Astrocyte (in vitro differentiated cells and primary cell): Measurements from ENCODE around the gene VRK1. TPM values are rescaled to one million over a fixed set of nuclear protein-coding genes. Genes with fewer than 3 reads are reported as not detected.

Experiments
- DNase-seq: peaks from one replicate; pipeline ENCODE4 v3.0.0-alpha.2; 2010; ENCODE audit warnings: low read depth
- FAIRE-seq: peaks from 2 replicates; lab custom pipeline; 2011; peaks lifted over from hg19 to GRCh38; lab: Jason Lieb, UNC
- H2AFZ ChIP-seq: 2 replicates; pipeline ENCODE4 v1.6.0; 2012; ENCODE audit warnings: low read depth, low read length, inconsistent platforms
- H3K27ac ChIP-seq: 2 replicates; pipeline ENCODE4 v1.5.1; 2011; ENCODE audit warnings: low read depth, low read length, inconsistent platforms
- H3K27me3 ChIP-seq: 2 replicates; pipeline ENCODE4 v1.6.0; 2011; ENCODE audit warnings: low read length, inconsistent platforms; ENCODE audit not compliant: insufficient read depth
- H3K36me3 ChIP-seq: 2 replicates; pipeline ENCODE4 v1.5.1; 2011; ENCODE audit warnings: low read length, inconsistent platforms; ENCODE audit not compliant: insufficient read depth
- H3K4me1 ChIP-seq: 2 replicates; pipeline ENCODE4 v1.5.1; 2011; ENCODE audit warnings: low read length, inconsistent platforms; ENCODE audit not compliant: insufficient read depth
- H3K4me2 ChIP-seq: 2 replicates; pipeline ENCODE4 v1.6.0; 2012; ENCODE audit warnings: low read length, inconsistent platforms
- H3K4me3 ChIP-seq: 2 replicates; pipeline ENCODE4 v1.5.1; 2011; ENCODE audit warnings: low read depth, mild to moderate bottlenecking, low read length, inconsistent platforms; ENCODE audit not compliant: insufficient read depth
- H3K79me2 ChIP-seq: 2 replicates; pipeline ENCODE4 v1.6.0; 2012; ENCODE audit warnings: mild to moderate bottlenecking, low read length, inconsistent platforms; ENCODE audit not compliant: insufficient read depth
- H3K9ac ChIP-seq: 2 replicates; pipeline ENCODE4 v1.6.0; 2012; ENCODE audit warnings: mild to moderate bottlenecking, low read length, inconsistent platforms
- H3K9me3 ChIP-seq: 2 replicates; pipeline ENCODE4 v1.5.1; 2012; ENCODE audit warnings: low read depth, mild to moderate bottlenecking, low read length, inconsistent platforms; ENCODE audit not compliant: insufficient read depth
- H4K20me1 ChIP-seq: 2 replicates; pipeline ENCODE4 v1.6.0; 2012; ENCODE audit warnings: low read length, inconsistent platforms; ENCODE audit not compliant: insufficient read depth
- H3K27ac Mint-ChIP-seq: one replicate; pipeline ENCODE4 v1.8.0; 2021; ENCODE audit warnings: mild to moderate bottlenecking, mixed read lengths; ENCODE audit not compliant: unreplicated experiment
- H3K27me3 Mint-ChIP-seq: one replicate; pipeline ENCODE4 v1.8.0; 2021; ENCODE audit warnings: low read depth, mixed read lengths; ENCODE audit not compliant: unreplicated experiment
- H3K36me3 Mint-ChIP-seq: one replicate; pipeline ENCODE4 v1.8.0; 2021; ENCODE audit warnings: low read depth, mixed read lengths; ENCODE audit not compliant: unreplicated experiment
- H3K4me1 Mint-ChIP-seq: one replicate; pipeline ENCODE4 v1.8.0; 2021; ENCODE audit warnings: low read depth, mixed read lengths; ENCODE audit not compliant: unreplicated experiment
- H3K4me3 Mint-ChIP-seq: one replicate; pipeline ENCODE4 v1.8.0; 2021; ENCODE audit warnings: mild to moderate bottlenecking, moderate library complexity, mixed read lengths; ENCODE audit not compliant: unreplicated experiment
- H3K9me3 Mint-ChIP-seq: one replicate; pipeline ENCODE4 v1.8.0; 2021; ENCODE audit warnings: mild to moderate bottlenecking, mixed read lengths; ENCODE audit not compliant: unreplicated experiment
- CTCF ChIP-seq: IDR thresholded peaks from 2 replicates; pipeline ENCODE4 v1.5.1; 2011; ENCODE audit warnings: low read depth, mild to moderate bottlenecking, inconsistent platforms, low read length, moderate library complexity; ENCODE audit not compliant: insufficient read depth
- EZH2 ChIP-seq: IDR thresholded peaks from 2 replicates; pipeline ENCODE4 v1.6.1; 2012; ENCODE audit warnings: mild to moderate bottlenecking, low read length, inconsistent platforms; ENCODE audit not compliant: insufficient read depth
- total RNA-seq: library from RNA; stranded (reverse); gene quantifications from 2 replicates; pipeline ENCODE4 v1.2.1, GENCODE V29; 2021

VRK1 gene
- total RNA-seq, 1 donor from 2014 or later = 11.6 TPM

- no peaks in the 10 kb centered on the region for H3K36me3 ChIP-seq
- TF ChIP-seq CTCF (no peak), EZH2 (no peak)
- Mint-ChIP-seq H3K27ac (no peak overlapping the region), H3K27me3 (no peaks in the 10 kb centered on the region), H3K36me3 (no peaks in the 10 kb centered on the region), H3K4me3 (no peak overlapping the region), H3K9me3 (no peaks in the 10 kb centered on the region), H3K4me1 (peaks cover 9% of the 10 kb centered on the region)
- H3K79me2 ChIP-seq = peaks cover 90% of the 10 kb centered on the region
- no peaks in the 10 kb centered on the region for H3K27me3 ChIP-seq
- H4K20me1 ChIP-seq = peaks cover 11% of the 10 kb centered on the region
- no peak overlapping the region for H3K4me3 ChIP-seq
- H3K9ac ChIP-seq = no peak overlapping the region
- no peaks in the 10 kb centered on the region for H3K9me3 ChIP-seq
- no peaks in the 10 kb centered on the region for H3K4me1 ChIP-seq
- no peak overlapping the region for H3K4me2 ChIP-seq
- H3K27ac ChIP-seq = no peak overlapping the region
- no peak overlapping the region for H2AFZ ChIP-seq
- FAIRE-seq = no peak
- DNase-seq = no peak
Measured at GRCh38 chr14:96817750-96818666, 20.8 kb downstream of the VRK1 start.

- no peak overlapping the region for H3K4me2 ChIP-seq
- H4K20me1 ChIP-seq = peaks cover 15% of the 10 kb centered on the region
- TF ChIP-seq CTCF = no peak
- TF ChIP-seq EZH2 = no peak
- no peaks in the 10 kb centered on the region for H3K27me3 Mint-ChIP-seq
- H3K4me1 ChIP-seq = no peaks in the 10 kb centered on the region
- H3K9ac ChIP-seq = no peak overlapping the region
- H2AFZ ChIP-seq = peak overlapping the region; percentile 23
- no peaks in the 10 kb centered on the region for H3K36me3 ChIP-seq
- DNase-seq = peak; percentile 6
- no peaks in the 10 kb centered on the region for H3K36me3 Mint-ChIP-seq
- H3K79me2 ChIP-seq = peaks cover 74% of the 10 kb centered on the region
- no peak for FAIRE-seq
- no peaks in the 10 kb centered on the region for H3K27me3 ChIP-seq
- no peak overlapping the region for H3K27ac ChIP-seq
- no peak overlapping the region for H3K27ac Mint-ChIP-seq
- H3K4me3 ChIP-seq = no peak overlapping the region
- H3K9me3 ChIP-seq = no peaks in the 10 kb centered on the region
- peaks cover 11% of the 10 kb centered on the region for H3K4me1 Mint-ChIP-seq
- H3K4me3 Mint-ChIP-seq = no peak overlapping the region
- no peaks in the 10 kb centered on the region for H3K9me3 Mint-ChIP-seq
Measured at GRCh38 chr14:96821501-96821900, 24.3 kb downstream of the VRK1 start.

- Mint-ChIP-seq H3K27me3 (no peaks in the 10 kb centered on the region), H3K4me1 (peaks cover 12% of the 10 kb centered on the region), H3K36me3 (no peaks in the 10 kb centered on the region), H3K9me3 (no peaks in the 10 kb centered on the region), H3K4me3 (no peak overlapping the region), H3K27ac (no peak overlapping the region)
- Histone ChIP-seq H3K4me1 (no peaks in the 10 kb centered on the region), H3K27me3 (no peaks in the 10 kb centered on the region), H3K4me3 (no peak overlapping the region), H3K4me2 (no peak overlapping the region), H3K9ac (no peak overlapping the region), H3K79me2 (peaks cover 78% of the 10 kb centered on the region), H3K27ac (no peak overlapping the region), H2AFZ (no peak overlapping the region), H3K9me3 (no peaks in the 10 kb centered on the region), H3K36me3 (no peaks in the 10 kb centered on the region), H4K20me1 (peaks cover 15% of the 10 kb centered on the region)
- FAIRE-seq = no peak
- no peak for DNase-seq
- TF ChIP-seq CTCF = no peak
- TF ChIP-seq EZH2 = no peak
Measured at GRCh38 chr14:96823652-96824051, 26.5 kb downstream of the VRK1 start.
